Thoracic aorta (tissue), 2 donors: ENCODE results near the gene ARFIP1. TPM values are rescaled to one million over a fixed set of nuclear protein-coding genes. Genes with fewer than 3 reads are reported as not detected.
"Not testable (repeated sequence)": the region's sequence is repeated elsewhere in the genome, so short reads cannot be mapped to it uniquely, and the experiment has no call there.

ENCODE experiments used
- ATAC-seq: fragments of 150-250 bp; one replicate; pipeline ENCODE4 v1.8.0; 2017; ENCODE audit warnings: low read depth; ENCODE audit not compliant: insufficient number of reproducible peaks, low FRiP score
- DNase-seq: peaks from one replicate; pipeline ENCODE4 v3.0.0-alpha.2; 2020; ENCODE audit warnings: low spot score
- H3K27ac ChIP-seq, 2 donors: fragments of 200-600 bp; sonication (generic); 1 replicate in 1 of 2; 2 replicates in 1 of 2; pipeline ENCODE4 v1.5.1; 2016; ENCODE audit warnings: mild to moderate bottlenecking in 2 of 2, moderate library complexity in 2 of 2
- H3K27me3 ChIP-seq: fragments of 200-600 bp; sonication (generic); replicated peaks from 2 replicates; pipeline ENCODE4 v1.6.0; 2016; ENCODE audit warnings: mild to moderate bottlenecking; ENCODE audit not compliant: insufficient read depth
- H3K36me3 ChIP-seq: fragments of 200-600 bp; sonication (generic); one replicate; pipeline ENCODE4 v1.5.1; 2016
- H3K4me1 ChIP-seq, 2 donors: fragments of 200-600 bp; sonication (generic); 1 replicate in 1 of 2; 2 replicates in 1 of 2; pipeline versions ENCODE4 v1.5.1 to v1.6.0; 2016; ENCODE audit warnings: low read depth in 2 of 2, mild to moderate bottlenecking in 1 of 2; ENCODE audit not compliant: control insufficient read depth in 1 of 2
- H3K4me3 ChIP-seq: fragments of 200-600 bp; sonication (generic); 2 replicates; pipeline ENCODE4 v1.5.1; 2016; ENCODE audit warnings: mild to moderate bottlenecking
- H3K9me3 ChIP-seq: fragments of 200-600 bp; sonication (generic); 2 replicates; pipeline ENCODE4 v1.5.1; 2016
- total RNA-seq, 2 donors: library from RNA; depleted of rRNA; stranded (reverse); fragments of >200 nt; gene quantifications; one replicate each; pipeline versions ENCODE4 v1.1.0 to v1.2.3, GENCODE V29; 2016
- TF ChIP-seq, protein P1 (sequence below): fragments of 200-600 bp; sonication (generic); IDR thresholded peaks from one replicate; pipeline ENCODE4 v1.5.1; 2019; ENCODE audit warnings: antibody characterized with exemption

Gene ARFIP1
- total RNA-seq, 2 donors from 2014 or later: 24.0 to 39.0 TPM

DNA sequence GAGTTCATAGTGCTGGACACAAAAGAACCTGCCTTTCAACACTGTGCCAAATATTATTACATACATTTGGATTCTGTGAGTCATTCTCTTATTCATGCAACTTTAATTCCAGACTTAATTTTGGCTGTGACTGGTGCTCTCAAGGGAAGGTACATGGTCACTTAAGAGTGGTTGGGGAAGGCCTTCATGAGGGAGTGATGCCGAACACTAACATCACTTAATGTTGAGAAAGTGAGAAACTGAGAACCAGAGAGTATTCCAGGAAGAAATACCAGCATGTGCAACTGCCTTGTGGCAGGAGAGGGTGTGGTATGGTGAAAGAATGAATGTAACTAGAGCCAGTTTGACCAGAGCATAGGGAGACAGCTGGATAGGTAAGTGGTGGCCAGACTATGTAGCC is 114.9 kb downstream of the ARFIP1 start:
- ATAC-seq: no peak
- DNase-seq: no peak
- TF ChIP-seq, protein P1, sequence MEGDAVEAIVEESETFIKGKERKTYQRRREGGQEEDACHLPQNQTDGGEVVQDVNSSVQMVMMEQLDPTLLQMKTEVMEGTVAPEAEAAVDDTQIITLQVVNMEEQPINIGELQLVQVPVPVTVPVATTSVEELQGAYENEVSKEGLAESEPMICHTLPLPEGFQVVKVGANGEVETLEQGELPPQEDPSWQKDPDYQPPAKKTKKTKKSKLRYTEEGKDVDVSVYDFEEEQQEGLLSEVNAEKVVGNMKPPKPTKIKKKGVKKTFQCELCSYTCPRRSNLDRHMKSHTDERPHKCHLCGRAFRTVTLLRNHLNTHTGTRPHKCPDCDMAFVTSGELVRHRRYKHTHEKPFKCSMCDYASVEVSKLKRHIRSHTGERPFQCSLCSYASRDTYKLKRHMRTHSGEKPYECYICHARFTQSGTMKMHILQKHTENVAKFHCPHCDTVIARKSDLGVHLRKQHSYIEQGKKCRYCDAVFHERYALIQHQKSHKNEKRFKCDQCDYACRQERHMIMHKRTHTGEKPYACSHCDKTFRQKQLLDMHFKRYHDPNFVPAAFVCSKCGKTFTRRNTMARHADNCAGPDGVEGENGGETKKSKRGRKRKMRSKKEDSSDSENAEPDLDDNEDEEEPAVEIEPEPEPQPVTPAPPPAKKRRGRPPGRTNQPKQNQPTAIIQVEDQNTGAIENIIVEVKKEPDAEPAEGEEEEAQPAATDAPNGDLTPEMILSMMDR: no peak
- Histone ChIP-seq H3K9me3 (no peaks in the 10 kb centered on the region), H3K27me3 (no peaks in the 10 kb centered on the region), H3K36me3 (peaks cover 8% of the 10 kb centered on the region), H3K4me3 (no peak overlapping the region), H3K4me1 (no peaks in the 10 kb centered on the region), H3K27ac (no peak overlapping the region)

DNA sequence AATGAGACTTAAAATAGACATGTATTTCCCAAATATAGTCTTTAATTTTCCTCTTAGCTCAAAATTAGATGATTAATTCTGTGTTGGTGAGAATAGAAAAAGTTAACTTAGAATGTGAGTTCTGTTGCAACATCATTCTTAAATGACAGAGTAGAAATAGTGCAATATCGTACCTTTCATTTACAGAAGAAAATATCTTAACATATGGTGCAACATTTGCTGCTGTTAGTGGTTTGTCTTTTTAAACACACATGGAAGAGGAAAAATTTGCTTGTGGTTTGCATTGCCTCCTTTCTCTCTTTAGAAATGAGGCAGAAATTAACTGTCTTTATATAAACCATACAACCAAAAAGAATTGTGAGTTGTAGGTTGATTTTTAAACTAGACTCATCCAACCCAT is 117.1 kb downstream of the ARFIP1 start:
- no peak for ATAC-seq

DNA sequence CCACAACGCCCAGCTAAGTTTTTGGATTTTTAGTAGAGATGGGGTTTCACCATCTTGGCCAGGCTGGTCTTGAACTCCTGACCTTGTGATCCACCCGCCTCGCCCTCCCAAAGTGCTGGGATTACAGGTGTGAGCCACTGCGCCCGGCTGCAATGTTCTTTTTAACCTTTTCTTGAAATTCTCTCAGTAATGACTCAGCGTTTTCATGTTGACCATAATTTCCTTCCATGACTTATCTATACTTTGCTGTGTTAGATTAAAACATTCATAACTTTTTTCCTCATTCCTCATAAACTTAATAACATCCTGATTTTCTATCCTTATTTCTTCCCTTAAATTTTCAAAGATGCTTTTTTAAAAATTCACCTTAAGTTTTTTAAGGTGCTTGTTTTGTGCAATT is 118.4 kb downstream of the ARFIP1 start:
- not testable (repeated sequence) for H3K27me3 ChIP-seq, H3K4me1 ChIP-seq, H3K27ac ChIP-seq, H3K4me3 ChIP-seq, DNase-seq, H3K36me3 ChIP-seq, ATAC-seq, H3K9me3 ChIP-seq

More for the DNA sequence above, 117.1 kb downstream of the ARFIP1 start:
- peaks cover 4% of the 10 kb centered on the region for H3K36me3 ChIP-seq
- H3K27me3 ChIP-seq: no peaks in the 10 kb centered on the region
- no peaks in the 10 kb centered on the region for H3K4me1 ChIP-seq
- TF ChIP-seq, protein P1: no peak
- H3K27ac ChIP-seq: no peak overlapping the region
- H3K4me3 ChIP-seq: no peak overlapping the region
- DNase-seq: no peak
- no peaks in the 10 kb centered on the region for H3K9me3 ChIP-seq

DNA sequence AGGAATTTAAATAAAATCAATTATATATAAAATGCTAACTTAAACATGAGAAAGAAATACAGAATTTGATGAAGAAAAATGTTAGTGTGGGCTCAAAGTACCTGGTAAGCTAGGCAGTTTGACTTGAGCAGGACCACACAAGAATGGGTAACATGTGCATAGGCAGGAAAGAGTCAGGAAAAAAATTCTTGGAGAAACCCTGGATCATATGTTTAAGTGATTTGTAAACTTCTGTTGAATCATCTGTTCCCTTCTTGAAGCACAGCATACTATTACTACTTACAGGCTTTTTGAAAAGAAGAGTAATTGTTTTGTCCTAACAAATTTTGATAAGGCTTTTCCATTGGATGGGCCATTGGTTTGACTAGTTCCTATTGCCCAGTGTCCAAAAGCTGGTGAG is 118.9 kb downstream of the ARFIP1 start:
- no peaks in the 10 kb centered on the region for H3K4me1 ChIP-seq
- no peaks in the 10 kb centered on the region for H3K9me3 ChIP-seq
- no peaks in the 10 kb centered on the region for H3K36me3 ChIP-seq
- no peak for DNase-seq
- no peak overlapping the region for H3K4me3 ChIP-seq
- no peak overlapping the region for H3K27ac ChIP-seq
- no peaks in the 10 kb centered on the region for H3K27me3 ChIP-seq
- TF ChIP-seq, protein P1: no peak
- ATAC-seq: no peak

DNA sequence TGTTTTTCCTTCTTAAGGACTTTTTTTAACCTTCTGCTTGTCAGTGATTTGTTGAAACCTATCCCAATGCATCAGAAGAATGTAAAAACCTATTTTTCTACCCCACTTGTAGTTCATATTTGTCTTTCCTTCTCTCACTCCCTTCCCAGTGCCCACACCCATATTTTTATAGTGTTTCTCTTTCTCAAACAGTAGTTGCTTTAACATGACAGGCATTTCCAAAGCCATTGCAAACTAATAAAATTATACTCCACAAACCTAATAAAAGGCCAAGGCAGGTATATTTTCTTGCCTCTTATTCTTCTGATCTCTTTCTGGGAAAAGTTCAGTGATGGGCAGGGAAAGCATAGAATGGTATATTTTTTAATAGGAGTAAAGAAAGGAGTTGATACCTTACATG is 120.6 kb downstream of the ARFIP1 start:
- Histone ChIP-seq H3K4me1 (no peaks in the 10 kb centered on the region), H3K9me3 (no peaks in the 10 kb centered on the region), H3K36me3 (no peaks in the 10 kb centered on the region), H3K27me3 (no peaks in the 10 kb centered on the region), H3K27ac (no peak overlapping the region), H3K4me3 (no peak overlapping the region)
- DNase-seq: no peak
- no peak for ATAC-seq
- TF ChIP-seq, protein P1: no peak

DNA sequence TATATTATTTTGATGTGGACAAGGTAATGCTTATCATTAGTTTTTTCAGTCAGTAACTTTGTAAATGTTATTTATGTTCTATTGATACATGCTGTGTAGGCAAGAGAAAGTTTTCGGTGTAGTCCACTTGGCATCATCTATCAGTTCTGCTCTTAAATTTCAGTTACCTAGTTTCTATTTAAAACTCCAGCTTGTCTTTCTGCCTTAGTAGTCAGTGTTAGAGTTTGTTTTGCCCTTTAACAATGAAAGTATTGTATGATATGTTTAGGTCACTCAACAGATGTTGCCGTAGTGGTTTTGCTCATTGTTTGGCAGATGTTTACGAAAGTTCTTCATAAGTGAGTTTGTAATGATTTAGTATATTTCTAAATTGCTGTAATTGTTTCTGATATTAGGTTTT is 121.5 kb downstream of the ARFIP1 start:
- H3K27me3 ChIP-seq: no peaks in the 10 kb centered on the region
- ATAC-seq: no peak

More for the DNA sequence above, 121.5 kb downstream of the ARFIP1 start:
- H3K36me3 ChIP-seq: no peaks in the 10 kb centered on the region
- TF ChIP-seq, protein P1: no peak
- DNase-seq: no peak
- no peak overlapping the region for H3K27ac ChIP-seq
- no peaks in the 10 kb centered on the region for H3K4me1 ChIP-seq
- no peak overlapping the region for H3K4me3 ChIP-seq
- no peaks in the 10 kb centered on the region for H3K9me3 ChIP-seq
